ENCODE measurements around the gene RPP14. TPM values are rescaled to one million over a fixed set of nuclear protein-coding genes. Genes with fewer than 3 reads are reported as not detected.
A peak's percentile ranks its signal among the peaks of the same experiment; 100 is the strongest.

RPP14 gene
- total RNA-seq, 1 experiment from 2014 or later = 13.2 TPM

DNA sequence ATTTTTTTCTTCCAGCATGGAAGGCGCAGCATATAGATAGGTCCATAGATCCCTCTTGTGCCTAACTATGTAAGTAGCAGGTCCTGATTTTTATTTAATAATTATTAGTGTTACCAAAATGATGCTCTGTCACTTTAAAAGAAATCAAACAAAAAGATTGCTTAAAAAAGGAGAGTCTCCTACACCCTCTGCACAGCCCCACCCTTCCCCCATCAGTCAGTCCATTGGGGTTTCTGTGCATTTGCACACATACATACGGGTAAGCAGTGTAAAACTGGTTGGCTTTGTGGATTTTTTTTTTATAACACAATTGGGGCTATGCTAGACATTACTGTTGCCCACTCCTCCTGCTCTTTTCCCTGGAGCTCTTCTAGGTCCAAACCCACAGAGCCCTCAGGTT is 7.0 kb upstream of the RPP14 start:
- H3K79me2 ChIP-seq (ENCODE audit: low read depth) = no peaks in the 10 kb centered on the region
- no peak overlapping the region for H2AFZ ChIP-seq
- CTCF ChIA-PET = interaction anchor here (0.6 kb wide), 2 partner anchors 199 to 260 kb away, joined by 7 to 9 read pairs; no protein-coding TSS in a partner anchor
- H3K4me3 ChIP-seq = no peak overlapping the region
- no peaks in the 10 kb centered on the region for H3K36me3 ChIP-seq (ENCODE audit: low read depth)
- TF ChIP-seq EZH2 (IDR thresholded peaks at IDR 0.05; ENCODE audit: low read depth) = no peak
- no peak for TF ChIP-seq CTCF (conservative IDR thresholded peaks at IDR 0.05)
- no peaks in the 10 kb centered on the region for H3F3A ChIP-seq (ENCODE audit: insufficient read depth, low read depth)
- no peak overlapping the region for H3K4me2 ChIP-seq
- no peak overlapping the region for H3K27ac ChIP-seq
- no peaks in the 10 kb centered on the region for H3K27me3 ChIP-seq (ENCODE audit: insufficient read depth, low read depth)
- no peaks in the 10 kb centered on the region for H4K20me1 ChIP-seq (ENCODE audit: insufficient read depth)
- POLR2A ChIA-PET (ENCODE audit: unreplicated experiment) = no interaction called here
- no peaks in the 10 kb centered on the region for H3K4me1 ChIP-seq (replicated peaks; ENCODE audit: insufficient read depth)
- intact Hi-C loops (cut with micrococcal nuclease; ENCODE audit: unreplicated experiment) = no loop called here
- DNase-seq = no peak
- H3K9me3 ChIP-seq (ENCODE audit: insufficient read depth, low read depth) = no peaks in the 10 kb centered on the region
- no peaks in the 10 kb centered on the region for H3K9me2 ChIP-seq (ENCODE audit: insufficient read depth)
- no TSS peak for BruUV-seq (replicated peaks)

- H3K9me3 ChIP-seq (ENCODE audit: insufficient read depth, low read depth) = no peaks in the 10 kb centered on the region
- no peak overlapping the region for H3K4me3 ChIP-seq
- H4K20me1 ChIP-seq (ENCODE audit: insufficient read depth) = no peaks in the 10 kb centered on the region
- no peaks in the 10 kb centered on the region for H3K36me3 ChIP-seq (ENCODE audit: low read depth)
- DNase-seq = peak in 1 of 2 experiments; percentile 39
- H3K79me2 ChIP-seq (ENCODE audit: low read depth) = no peaks in the 10 kb centered on the region
- no TSS peak for BruUV-seq (replicated peaks)
- POLR2A ChIA-PET (ENCODE audit: unreplicated experiment) = interaction anchor here (0.6 kb wide), 1 partner anchor 481 kb away, joined by 8 read pairs; no protein-coding TSS in a partner anchor
- no peaks in the 10 kb centered on the region for H3K27me3 ChIP-seq (ENCODE audit: insufficient read depth, low read depth)
- peak overlapping the region; percentile 49; the same call in 1 of the 2 replicates for H3K4me2 ChIP-seq
- no peak overlapping the region for H3K27ac ChIP-seq
- no peak for TF ChIP-seq EZH2 (IDR thresholded peaks at IDR 0.05; ENCODE audit: low read depth)
- TF ChIP-seq CTCF (conservative IDR thresholded peaks at IDR 0.05) = peak; percentile 76
- no peaks in the 10 kb centered on the region for H3K4me1 ChIP-seq (replicated peaks; ENCODE audit: insufficient read depth)
- CTCF ChIA-PET = interaction anchor here (0.6 to 1.0 kb wide), 10 partner anchors 72 to 702 kb away, joined by 3 to 9 read pairs (median 4); no protein-coding TSS in a partner anchor
- H3K9me2 ChIP-seq (ENCODE audit: insufficient read depth) = no peaks in the 10 kb centered on the region
- H3F3A ChIP-seq (ENCODE audit: insufficient read depth, low read depth) = no peaks in the 10 kb centered on the region
- intact Hi-C loops (cut with micrococcal nuclease; ENCODE audit: unreplicated experiment) = loop anchor here (1.0 to 5.0 kb wide), 4 partner anchors 63 to 433 kb away; partner anchors contain the start of gene ABHD6
- H2AFZ ChIP-seq = no peak overlapping the region
These were observed 6.1 kb upstream of the RPP14 start for GRCh38 chr3:58299839-58300516.

DNA sequence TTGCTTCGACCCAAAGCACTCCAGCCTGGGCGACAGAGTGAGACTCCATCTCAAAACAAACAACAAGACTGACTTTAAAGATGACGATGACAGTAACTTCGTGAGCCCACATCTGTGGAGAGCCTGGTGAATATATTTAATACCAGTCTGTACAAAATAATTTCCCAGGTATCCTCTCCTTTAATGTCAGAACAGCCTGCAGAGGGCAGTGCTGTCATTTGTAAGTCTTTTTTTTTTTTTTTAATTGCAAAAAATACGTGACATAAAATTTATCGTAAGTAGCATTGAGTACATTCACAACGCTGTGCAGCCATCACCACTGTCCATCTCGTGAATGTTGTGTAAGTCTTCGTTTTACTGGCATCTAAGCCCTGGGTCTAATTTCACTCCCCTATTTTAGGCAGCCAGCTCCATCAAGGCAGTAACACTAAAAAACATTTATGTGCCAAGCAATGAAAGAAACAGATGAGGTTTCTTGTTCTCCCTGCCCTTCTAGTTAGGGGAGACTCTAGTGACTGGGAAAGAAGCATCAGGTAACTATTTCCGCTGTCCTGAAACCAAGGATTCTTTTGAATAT is 1.7 kb downstream of the RPP14 start:
- peak overlapping the region; percentile 91 for H3K4me3 ChIP-seq
- H3K9me2 ChIP-seq (ENCODE audit: insufficient read depth) = no peaks in the 10 kb centered on the region
- no peak overlapping the region for H3K27ac ChIP-seq
- no peaks in the 10 kb centered on the region for H3F3A ChIP-seq (ENCODE audit: insufficient read depth, low read depth)
- ChIA-PET POLR2A (ENCODE audit: unreplicated experiment) (interaction anchor here (0.6 kb wide), 1 partner anchor 1164 kb away, joined by 4 read pairs; no protein-coding TSS in a partner anchor), CTCF (interaction anchor here (0.5 kb wide), 1 partner anchor 44 kb away, joined by 3 read pairs; no protein-coding TSS in a partner anchor)
- peak in 1 of 2 experiments; percentile 19 for DNase-seq
- H4K20me1 ChIP-seq (ENCODE audit: insufficient read depth) = peaks cover 34% of the 10 kb centered on the region
- BruUV-seq (replicated peaks) = no TSS peak
- intact Hi-C loops (cut with micrococcal nuclease; ENCODE audit: unreplicated experiment) = loop anchor here (1.0 to 5.0 kb wide), 3 partner anchors 165 to 323 kb away; no protein-coding TSS in a partner anchor
- H3K4me1 ChIP-seq (replicated peaks; ENCODE audit: insufficient read depth) = peaks cover 12% of the 10 kb centered on the region
- peaks cover 44% of the 10 kb centered on the region for H3K79me2 ChIP-seq (ENCODE audit: low read depth)
- no peak overlapping the region for H2AFZ ChIP-seq
- no peaks in the 10 kb centered on the region for H3K9me3 ChIP-seq (ENCODE audit: insufficient read depth, low read depth)
- H3K4me2 ChIP-seq = peak overlapping the region; percentile 91
- peaks cover 24% of the 10 kb centered on the region for H3K36me3 ChIP-seq (ENCODE audit: low read depth)
- H3K27me3 ChIP-seq (ENCODE audit: insufficient read depth, low read depth) = no peaks in the 10 kb centered on the region
- TF ChIP-seq CTCF (conservative IDR thresholded peaks at IDR 0.05) (peak; percentile 59), EZH2 (IDR thresholded peaks at IDR 0.05; ENCODE audit: low read depth) (no peak)

Data from PC-9 (cell line).